Effector memory CD4-positive, alpha-beta T cell (primary cell): ENCODE measurements around the gene TECPR2.

ENCODE experiments used
- DNase-seq, 3 donors: peaks; one replicate each; pipeline ENCODE4 v3.0.0-alpha.2; 2020
- H3K27ac ChIP-seq: 2 replicates; pipeline ENCODE4 v1.7.0; 2013; ENCODE audit warnings: mild to moderate bottlenecking, low read length, moderate library complexity; ENCODE audit not compliant: insufficient read depth, poor library complexity, severe bottlenecking
- H3K27me3 ChIP-seq: replicated peaks from 2 replicates; pipeline ENCODE4 v1.7.0; 2013; ENCODE audit warnings: mild to moderate bottlenecking, low read length; ENCODE audit not compliant: insufficient read depth, control insufficient read depth, poor library complexity, severe bottlenecking
- H3K36me3 ChIP-seq: 2 replicates; pipeline ENCODE4 v1.7.0; 2013; ENCODE audit warnings: mild to moderate bottlenecking, low read length, moderate library complexity; ENCODE audit not compliant: control insufficient read depth, insufficient read depth
- H3K4me1 ChIP-seq: 2 replicates; pipeline ENCODE4 v1.7.0; 2013; ENCODE audit warnings: low read length, mild to moderate bottlenecking; ENCODE audit not compliant: control insufficient read depth, insufficient read depth, poor library complexity, severe bottlenecking
- H3K4me3 ChIP-seq: 2 replicates; pipeline ENCODE4 v1.7.0; 2013; ENCODE audit warnings: low read length, low read depth, mild to moderate bottlenecking; ENCODE audit not compliant: insufficient read depth, poor library complexity, severe bottlenecking
- H3K9me3 ChIP-seq: 2 replicates; pipeline ENCODE4 v1.7.0; 2013; ENCODE audit warnings: mild to moderate bottlenecking, low read length, moderate library complexity; ENCODE audit not compliant: control insufficient read depth
- total RNA-seq, 3 donors: gene quantifications; one replicate each; lab custom pipeline; 2026; lab: John Stamatoyannopoulos, UW

Gene TECPR2
- 11.7 to 23.0 (median 17.3) reads per million in 3 donors for total RNA-seq

GRCh38 chr14:102362545-102363181, at the start of gene TECPR2, which contains the start of gene CINP:
Gene TECPR2 (plus strand): TSS chr14:102362941. CDS start chr14:102376722, 13,781 bp downstream.
Gene CINP (minus strand): TSS chr14:102362890. CDS start chr14:102362851, 39 bp downstream.
- peak within 1 kb of the TSS; percentile 86 for H3K4me3 ChIP-seq
- DNase-seq = peak; percentile 91 to 94 (median 93)
- H3K9me3 ChIP-seq = no peaks in the 10 kb centered on the region
- peak within 1 kb of the TSS; percentile 89 for H3K27ac ChIP-seq
- H3K27me3 ChIP-seq = no peaks in the 10 kb centered on the region
- H3K36me3 ChIP-seq = peaks cover 8% of the 10 kb centered on the region
- peaks cover 14% of the 10 kb centered on the region for H3K4me1 ChIP-seq

- Histone ChIP-seq H3K27ac (no peak overlapping the region), H3K9me3 (no peaks in the 10 kb centered on the region), H3K4me1 (peaks cover 30% of the 10 kb centered on the region), H3K4me3 (peak overlapping the region; percentile 65), H3K36me3 (no peaks in the 10 kb centered on the region), H3K27me3 (no peaks in the 10 kb centered on the region)
- peak; percentile 61 to 69 (median 63) for DNase-seq
Measured at GRCh38 chr14:102314242-102315011, 48.3 kb upstream of the TECPR2 start.

- no peak overlapping the region for H3K27ac ChIP-seq
- H3K27me3 ChIP-seq = no peaks in the 10 kb centered on the region
- no peaks in the 10 kb centered on the region for H3K9me3 ChIP-seq
- no peaks in the 10 kb centered on the region for H3K36me3 ChIP-seq
- peaks cover 32% of the 10 kb centered on the region for H3K4me1 ChIP-seq
- H3K4me3 ChIP-seq = no peak overlapping the region
- no peak for DNase-seq
Measured at GRCh38 chr14:102315121-102315520, 47.6 kb upstream of the TECPR2 start.

GRCh38 chr14:102316338-102316742, 46.4 kb upstream of the TECPR2 start:
- Histone ChIP-seq H3K36me3 (no peaks in the 10 kb centered on the region), H3K4me1 (peaks cover 41% of the 10 kb centered on the region), H3K27ac (peak overlapping the region; percentile 58), H3K27me3 (no peaks in the 10 kb centered on the region), H3K9me3 (no peaks in the 10 kb centered on the region), H3K4me3 (peak overlapping the region; percentile 52)
- DNase-seq = peak in 1 of 3 donors; percentile 27

GRCh38 chr14:102316743-102317563, 45.8 kb upstream of the TECPR2 start:
- H3K27ac ChIP-seq = peak overlapping the region; percentile 58
- no peaks in the 10 kb centered on the region for H3K27me3 ChIP-seq
- H3K36me3 ChIP-seq = no peaks in the 10 kb centered on the region
- peaks cover 41% of the 10 kb centered on the region for H3K4me1 ChIP-seq
- H3K4me3 ChIP-seq = peak overlapping the region; percentile 52
- DNase-seq = peak; percentile 89 to 98 (median 91)
- H3K9me3 ChIP-seq = no peaks in the 10 kb centered on the region

- Histone ChIP-seq H3K36me3 (no peaks in the 10 kb centered on the region), H3K27ac (peak overlapping the region; percentile 58), H3K4me1 (peaks cover 41% of the 10 kb centered on the region), H3K9me3 (no peaks in the 10 kb centered on the region), H3K4me3 (peak overlapping the region; percentile 52), H3K27me3 (no peaks in the 10 kb centered on the region)
- DNase-seq = no peak
Measured at GRCh38 chr14:102317564-102318248, 45.0 kb upstream of the TECPR2 start.

GRCh38 chr14:102318781-102319276, 43.9 kb upstream of the TECPR2 start:
- Histone ChIP-seq H3K27me3 (no peaks in the 10 kb centered on the region), H3K9me3 (no peaks in the 10 kb centered on the region), H3K4me3 (peak overlapping the region; percentile 56), H3K36me3 (no peaks in the 10 kb centered on the region), H3K27ac (peak overlapping the region; percentile 90), H3K4me1 (peaks cover 41% of the 10 kb centered on the region)
- no peak for DNase-seq

GRCh38 chr14:102319351-102320032, 43.2 kb upstream of the TECPR2 start, which contains the start of gene ZNF839:
Gene ZNF839 (plus strand): TSS chr14:102319746. CDS start chr14:102319766, 20 bp downstream.
- Histone ChIP-seq H3K9me3 (no peaks in the 10 kb centered on the region), H3K4me3 (peak within 1 kb of the TSS; percentile 56), H3K27ac (peak within 1 kb of the TSS; percentile 90), H3K36me3 (no peaks in the 10 kb centered on the region), H3K4me1 (peaks cover 38% of the 10 kb centered on the region), H3K27me3 (no peaks in the 10 kb centered on the region)
- peak; percentile 84 to 90 (median 86) for DNase-seq
